A673 (cell line): ENCODE data around the gene KNDC1. TPM values are rescaled to one million over a fixed set of nuclear protein-coding genes. Genes with fewer than 3 reads are reported as not detected.

Experiments used
- BruUV-seq: library from RNA; stranded (reverse); fragments of 400-500 nt; replicated peaks from 2 replicates; lab custom pipeline; 2021; lab: Mats Ljungman, UMichigan
- CTCF ChIA-PET: fragments of 300-600 bp; sonication (Branson Sonifier 250); formaldehyde crosslinking; loops from one replicate; lab custom pipeline; 2022; ENCODE audit warnings: antibody characterized with exemption; lab: Charles Lee
- POLR2A ChIA-PET: fragments of 300-600 bp; sonication (Branson Sonifier 250); formaldehyde crosslinking; loops from one replicate; lab custom pipeline; 2022; ENCODE audit warnings: antibody characterized with exemption; ENCODE audit not compliant: low non-redundant PET; lab: Charles Lee
- DNase-seq: peaks from one replicate; pipeline ENCODE4 v3.0.0-alpha.2; 2015; ENCODE audit warnings: low spot score
- H3K27ac ChIP-seq: fragments of 200-600 bp; sonication (generic); 2 replicates; pipeline ENCODE4 v1.5.1; 2016; ENCODE audit warnings: mixed run types, low read depth, mild to moderate bottlenecking, mixed read lengths, antibody characterized with exemption, low read length; ENCODE audit not compliant: poor library complexity, severe bottlenecking
- H3K27me3 ChIP-seq: fragments of 200-600 bp; sonication (generic); replicated peaks from 2 replicates; pipeline ENCODE4 v1.6.1; 2017; ENCODE audit warnings: mixed run types, low read depth, mild to moderate bottlenecking, mixed read lengths, antibody characterized with exemption, low read length; ENCODE audit not compliant: insufficient read depth, poor library complexity
- H3K36me3 ChIP-seq: fragments of 200-600 bp; sonication (generic); 2 replicates; pipeline ENCODE4 v1.6.1; 2016; ENCODE audit warnings: mixed run types, mild to moderate bottlenecking, mixed read lengths, antibody characterized with exemption, low read length; ENCODE audit not compliant: insufficient read depth, poor library complexity, severe bottlenecking
- H3K4me1 ChIP-seq: fragments of 200-600 bp; sonication (generic); 2 replicates; pipeline ENCODE4 v1.6.1; 2017; ENCODE audit warnings: mixed run types, mild to moderate bottlenecking, mixed read lengths, antibody characterized with exemption, low read length; ENCODE audit not compliant: insufficient read depth, poor library complexity, severe bottlenecking
- H3K4me3 ChIP-seq: fragments of 200-600 bp; sonication (generic); 2 replicates; pipeline ENCODE4 v1.5.1; 2016; ENCODE audit warnings: low read depth, mixed run types, mild to moderate bottlenecking, mixed read lengths, low read length; ENCODE audit not compliant: poor library complexity, severe bottlenecking
- H3K9me3 ChIP-seq: fragments of 200-600 bp; sonication (generic); 2 replicates; pipeline ENCODE4 v1.6.1; 2016; ENCODE audit warnings: mixed run types, low read depth, mild to moderate bottlenecking, mixed read lengths, antibody characterized with exemption, low read length; ENCODE audit not compliant: poor library complexity, severe bottlenecking
- CTCF ChIP-seq: fragments of 300-800, 200-600 bp; sonication (generic); conservative IDR thresholded peaks from 2 replicates; pipeline ENCODE4 v1.5.1; 2017; ENCODE audit warnings: low read depth, mild to moderate bottlenecking, antibody characterized with exemption, low read length, moderate library complexity, mixed read lengths
- EZH2 ChIP-seq: fragments of 200-600 bp; sonication (generic); IDR thresholded peaks from 2 replicates; pipeline ENCODE4 v1.6.1; 2017; ENCODE audit warnings: borderline replicate concordance, low read depth, mild to moderate bottlenecking, mixed read lengths, antibody characterized with exemption, low read length; ENCODE audit not compliant: poor library complexity, severe bottlenecking
- intact Hi-C: fragments of 100-400 bp; cut with micrococcal nuclease; formaldehyde crosslinking; loops from one replicate; pipeline ENCODE4 v1.10.0; 2022; ENCODE audit not compliant: unreplicated experiment
- total RNA-seq: library from RNA; stranded (reverse); gene quantifications from 2 replicates; pipeline ENCODE4 v1.2.3, GENCODE V29; 2021

Gene KNDC1
- total RNA-seq, 1 experiment from 2014 or later = not detected

GRCh38 chr10:133217800-133218589 lies 58.0 kb downstream of the KNDC1 start:
- CTCF ChIA-PET = no interaction called here
- intact Hi-C loops = no loop called here
- POLR2A ChIA-PET = no interaction called here
- no peak for DNase-seq
- Histone ChIP-seq H3K27me3 (peaks cover 45% of the 10 kb centered on the region), H3K36me3 (no peaks in the 10 kb centered on the region), H3K9me3 (no peaks in the 10 kb centered on the region), H3K27ac (no peak overlapping the region), H3K4me3 (no peak overlapping the region), H3K4me1 (no peaks in the 10 kb centered on the region)
- TF ChIP-seq CTCF = no peak
- no peak for TF ChIP-seq EZH2
- no TSS peak for BruUV-seq

DNA sequence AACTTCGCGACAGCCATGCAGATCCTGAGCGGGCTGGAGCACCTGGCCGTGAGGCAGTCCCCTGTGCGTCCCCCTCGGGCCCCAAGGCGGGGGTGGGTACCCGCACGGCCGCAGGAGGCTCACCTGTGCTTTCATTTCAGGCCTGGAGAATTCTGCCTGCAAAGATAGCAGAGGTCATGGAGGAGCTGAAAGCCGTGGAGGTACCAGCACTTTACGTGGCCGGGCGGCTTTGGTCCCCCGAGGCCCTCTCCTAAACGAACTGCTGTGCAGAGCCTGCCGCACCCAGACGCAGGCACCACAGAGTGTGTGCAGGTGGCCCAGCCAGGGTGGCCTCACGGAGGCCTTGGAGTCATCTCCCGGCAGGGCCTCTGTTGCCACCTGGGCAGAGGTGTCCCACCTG lies 58.9 kb downstream of the KNDC1 start:
- H3K4me3 ChIP-seq = no peak overlapping the region
- ChIA-PET CTCF (no interaction called here), POLR2A (no interaction called here)
- H3K36me3 ChIP-seq = no peaks in the 10 kb centered on the region
- TF ChIP-seq CTCF (no peak), EZH2 (no peak)
- H3K4me1 ChIP-seq = no peaks in the 10 kb centered on the region
- no peak overlapping the region for H3K27ac ChIP-seq
- peaks cover 46% of the 10 kb centered on the region for H3K27me3 ChIP-seq
- intact Hi-C loops = no loop called here
- BruUV-seq = no TSS peak
- DNase-seq = no peak
- H3K9me3 ChIP-seq = no peaks in the 10 kb centered on the region

GRCh38 chr10:133219782-133220181 lies 59.8 kb downstream of the KNDC1 start:
- BruUV-seq = no TSS peak

More at GRCh38 chr10:133219782-133220181, 59.8 kb downstream of the KNDC1 start:
- Histone ChIP-seq H3K9me3 (no peaks in the 10 kb centered on the region), H3K27me3 (peaks cover 50% of the 10 kb centered on the region), H3K4me1 (no peaks in the 10 kb centered on the region), H3K36me3 (no peaks in the 10 kb centered on the region), H3K4me3 (no peak overlapping the region), H3K27ac (no peak overlapping the region)
- DNase-seq = no peak
- ChIA-PET CTCF (no interaction called here), POLR2A (no interaction called here)
- intact Hi-C loops = no loop called here
- no peak for TF ChIP-seq EZH2
- TF ChIP-seq CTCF = no peak
